Thoracic aorta (tissue), 2 donors: ENCODE measurements around the gene TREM1. TPM values are rescaled to one million over a fixed set of nuclear protein-coding genes. Genes with fewer than 3 reads are reported as not detected.

Experiments used
- ATAC-seq: fragments of 150-250 bp; one replicate; pipeline ENCODE4 v1.8.0; 2017; ENCODE audit warnings: low read depth; ENCODE audit not compliant: insufficient number of reproducible peaks, low FRiP score
- DNase-seq: peaks from one replicate; pipeline ENCODE4 v3.0.0-alpha.2; 2020; ENCODE audit warnings: low spot score
- H3K27ac ChIP-seq, 2 donors: fragments of 200-600 bp; sonication (generic); 1 replicate in 1 of 2; 2 replicates in 1 of 2; pipeline ENCODE4 v1.5.1; 2016; ENCODE audit warnings: mild to moderate bottlenecking in 2 of 2, moderate library complexity in 2 of 2
- H3K27me3 ChIP-seq: fragments of 200-600 bp; sonication (generic); replicated peaks from 2 replicates; pipeline ENCODE4 v1.6.0; 2016; ENCODE audit warnings: mild to moderate bottlenecking; ENCODE audit not compliant: insufficient read depth
- H3K36me3 ChIP-seq: fragments of 200-600 bp; sonication (generic); one replicate; pipeline ENCODE4 v1.5.1; 2016
- H3K4me1 ChIP-seq, 2 donors: fragments of 200-600 bp; sonication (generic); 1 replicate in 1 of 2; 2 replicates in 1 of 2; pipeline versions ENCODE4 v1.5.1 to v1.6.0; 2016; ENCODE audit warnings: low read depth in 2 of 2, mild to moderate bottlenecking in 1 of 2; ENCODE audit not compliant: control insufficient read depth in 1 of 2
- H3K4me3 ChIP-seq: fragments of 200-600 bp; sonication (generic); 2 replicates; pipeline ENCODE4 v1.5.1; 2016; ENCODE audit warnings: mild to moderate bottlenecking
- H3K9me3 ChIP-seq: fragments of 200-600 bp; sonication (generic); 2 replicates; pipeline ENCODE4 v1.5.1; 2016
- CTCF ChIP-seq: fragments of 200-600 bp; sonication (generic); IDR thresholded peaks from one replicate; pipeline ENCODE4 v1.5.1; 2019; ENCODE audit warnings: antibody characterized with exemption
- total RNA-seq, 2 donors: library from RNA; depleted of rRNA; stranded (reverse); fragments of >200 nt; gene quantifications; one replicate each; pipeline versions ENCODE4 v1.1.0 to v1.2.3, GENCODE V29; 2016

Gene TREM1
- total RNA-seq, 2 donors from 2014 or later: 3.1 to 11.7 TPM

- ATAC-seq (no peak), DNase-seq (no peak)
- Histone ChIP-seq H3K4me1 (no peaks in the 10 kb centered on the region), H3K4me3 (no peak overlapping the region), H3K36me3 (no peaks in the 10 kb centered on the region), H3K27me3 (no peaks in the 10 kb centered on the region), H3K9me3 (no peaks in the 10 kb centered on the region), H3K27ac (no peak overlapping the region)
- TF ChIP-seq CTCF: no peak
These were observed 56.8 kb downstream of the TREM1 start for GRCh38 chr6:41229721-41230120.

- ATAC-seq: no peak
- Histone ChIP-seq H3K27ac (no peak overlapping the region), H3K4me1 (no peaks in the 10 kb centered on the region), H3K4me3 (no peak overlapping the region), H3K36me3 (no peaks in the 10 kb centered on the region), H3K27me3 (no peaks in the 10 kb centered on the region), H3K9me3 (no peaks in the 10 kb centered on the region)
- TF ChIP-seq CTCF: no peak
- no peak for DNase-seq
These were observed 57.9 kb downstream of the TREM1 start for GRCh38 chr6:41228616-41229015.

GRCh38 chr6:41228096-41228495, 58.4 kb downstream of the TREM1 start, which contains the start of gene TREML4:
TREML4 (plus strand) TSS chr6:41228349; CDS start chr6:41228428, 79 bp downstream.
- H3K4me3 ChIP-seq: no peak within 1 kb of the TSS
- H3K9me3 ChIP-seq: no peaks in the 10 kb centered on the region
- no peak for ATAC-seq
- H3K4me1 ChIP-seq: no peaks in the 10 kb centered on the region
- DNase-seq: no peak
- no peak for TF ChIP-seq CTCF
- no peaks in the 10 kb centered on the region for H3K36me3 ChIP-seq
- H3K27me3 ChIP-seq: no peaks in the 10 kb centered on the region
- no peak within 1 kb of the TSS for H3K27ac ChIP-seq

GRCh38 chr6:41226752-41227151, 59.7 kb downstream of the TREM1 start:
- Histone ChIP-seq H3K9me3 (no peaks in the 10 kb centered on the region), H3K4me3 (no peak overlapping the region), H3K27ac (no peak overlapping the region), H3K4me1 (no peaks in the 10 kb centered on the region), H3K27me3 (no peaks in the 10 kb centered on the region), H3K36me3 (no peaks in the 10 kb centered on the region)
- no peak for ATAC-seq
- DNase-seq: no peak
- TF ChIP-seq CTCF: no peak

- peaks cover 3% of the 10 kb centered on the region for H3K9me3 ChIP-seq
These were observed 61.7 kb downstream of the TREM1 start for GRCh38 chr6:41224800-41225199.

More at GRCh38 chr6:41224800-41225199, 61.7 kb downstream of the TREM1 start:
- DNase-seq (no peak), ATAC-seq (no peak)
- TF ChIP-seq CTCF: no peak
- Histone ChIP-seq H3K27me3 (no peaks in the 10 kb centered on the region), H3K4me1 (no peaks in the 10 kb centered on the region), H3K36me3 (no peaks in the 10 kb centered on the region), H3K27ac (no peak overlapping the region), H3K4me3 (no peak overlapping the region)

Other genes starting within 250 kb of the TREM1 start
- gene UNC5CL, start 247.5 kb downstream of the TREM1 start, total RNA-seq: 1 to 10 TPM; 2.2 to 7.9 TPM
- not detected for gene TSPO2, start 244.2 kb downstream of the TREM1 start, total RNA-seq
- not detected for gene APOBEC2, start 233.5 kb downstream of the TREM1 start, total RNA-seq
- gene OARD1, start 214.3 kb downstream of the TREM1 start, total RNA-seq: 10 to 100 TPM in 1 of 2 donors, 1 to 10 TPM in 1; 3.1 to 15.0 TPM
- gene NFYA, start 213.7 kb downstream of the TREM1 start, total RNA-seq: 10 to 100 TPM in 1 of 2 donors, 1 to 10 TPM in 1; 9.2 to 20.6 TPM
- 1 to 10 TPM in 1 of 2 donors, under 1 TPM in 1; 0.56 to 3.9 TPM for gene TREML1, start 132.3 kb downstream of the TREM1 start, total RNA-seq
- gene TREM2, start 123.6 kb downstream of the TREM1 start, total RNA-seq: 10 to 100 TPM in 1 of 2 donors, 1 to 10 TPM in 1; 9.8 to 16.5 TPM
- under 1 TPM in 1 of 2 donors, not detected in 1; 0.49 TPM for gene TREML2, start 85.5 kb downstream of the TREM1 start, total RNA-seq
- gene TREML4, start 58.3 kb downstream of the TREM1 start, total RNA-seq: not detected
- gene NCR2, start 48.9 kb upstream of the TREM1 start, total RNA-seq: not detected